ENCODE measurements around the gene PDE1C.

- no peak for TF ChIP-seq POLR2A (IDR thresholded peaks at IDR 0.05)
- no peak for TF ChIP-seq CTCF (IDR thresholded peaks at IDR 0.05)
Measured at GRCh38 chr7:31748084-31748483, 322.1 kb downstream of the PDE1C start.

Data from ovary (tissue), 3 donors.